HG03066 (cell line): ENCODE results near the gene OBSCN.
"Not testable (repeated sequence)": the region's sequence is repeated elsewhere in the genome, so short reads cannot be mapped to it uniquely, and the experiment has no call there.

ENCODE experiments used
- ATAC-seq: cut with Tn5 transposase; IDR thresholded peaks from one replicate; pipeline ENCODE4 v1.9.1; 2021; ENCODE audit warnings: low read depth; ENCODE audit not compliant: unreplicated experiment

The OBSCN gene

DNA sequence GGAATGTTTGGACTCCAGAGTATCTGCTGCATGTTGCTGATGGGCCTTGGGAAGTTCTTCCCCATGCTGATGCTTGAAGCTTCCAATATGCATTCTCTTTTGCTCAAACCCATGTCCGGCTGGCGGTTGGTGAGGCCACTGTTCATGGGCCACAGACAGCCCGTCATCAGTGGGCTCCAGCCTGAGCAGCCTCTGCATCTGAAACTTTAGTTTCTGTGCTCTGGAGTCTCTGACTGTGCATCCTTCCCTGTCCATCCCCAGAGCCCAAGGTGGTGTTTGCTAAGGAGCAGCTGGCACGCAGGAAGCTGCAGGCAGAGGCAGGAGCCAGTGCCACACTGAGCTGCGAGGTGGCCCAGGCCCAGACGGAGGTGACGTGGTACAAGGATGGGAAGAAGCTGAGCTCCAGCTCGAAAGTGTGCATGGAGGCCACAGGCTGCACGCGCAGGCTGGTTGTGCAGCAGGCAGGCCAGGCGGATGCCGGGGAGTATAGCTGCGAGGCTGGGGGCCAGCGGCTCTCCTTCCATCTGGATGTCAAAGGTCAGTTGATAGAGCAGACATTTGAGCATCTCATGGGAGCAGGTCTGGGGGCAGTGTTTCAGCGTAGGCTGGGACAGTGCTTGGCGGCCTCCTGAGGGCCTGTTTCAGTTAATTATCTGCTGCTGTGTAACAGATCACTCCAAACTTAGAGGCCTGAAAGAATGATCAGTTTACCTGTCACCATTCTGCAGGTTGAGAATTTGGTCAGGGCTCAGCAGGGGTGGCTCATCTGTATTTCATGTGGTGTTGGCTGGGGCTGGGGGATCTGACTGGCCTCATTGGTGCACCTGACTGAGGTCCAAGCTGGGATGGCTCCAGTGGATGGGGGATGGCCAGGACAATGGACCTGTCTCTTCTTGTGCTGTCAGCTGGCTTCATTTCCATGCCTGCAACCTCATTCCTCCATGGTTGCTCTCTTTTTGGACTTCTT is 16.6 kb downstream of the OBSCN start:
- ATAC-seq, result no peak

DNA sequence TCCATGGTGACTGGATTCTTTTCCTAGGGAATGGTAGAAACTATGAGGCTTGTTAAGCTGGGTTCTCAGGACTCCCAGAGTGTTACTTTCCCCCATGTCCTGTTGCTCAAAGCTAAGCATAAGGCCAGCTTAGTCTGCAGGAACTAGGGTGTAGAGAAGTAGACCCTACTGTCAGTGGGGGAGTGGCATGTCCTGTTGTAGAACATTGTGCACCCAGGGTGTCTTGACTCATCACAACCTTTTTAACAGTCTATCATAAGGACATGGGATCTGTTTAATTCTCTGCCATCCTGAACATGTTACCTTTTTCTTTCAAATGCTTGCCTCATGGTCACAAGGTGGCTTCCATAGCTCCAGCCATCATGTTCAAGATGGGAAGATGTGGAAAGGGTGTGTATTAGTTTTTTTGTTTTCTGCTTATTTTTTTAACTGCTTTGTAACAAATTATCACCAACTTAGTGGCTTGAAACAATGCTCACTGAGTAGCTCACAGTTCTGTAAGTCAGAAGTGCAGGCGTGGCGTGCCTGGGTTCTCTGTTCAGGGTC is 17.4 kb downstream of the OBSCN start:
- ATAC-seq, result no peak

- no peak for ATAC-seq
Observed at GRCh38 chr1:228225740-228226139, 17.9 kb downstream of the OBSCN start.

GRCh38 chr1:228226141-228226874 is 18.5 kb downstream of the OBSCN start:
- no peak for ATAC-seq

DNA sequence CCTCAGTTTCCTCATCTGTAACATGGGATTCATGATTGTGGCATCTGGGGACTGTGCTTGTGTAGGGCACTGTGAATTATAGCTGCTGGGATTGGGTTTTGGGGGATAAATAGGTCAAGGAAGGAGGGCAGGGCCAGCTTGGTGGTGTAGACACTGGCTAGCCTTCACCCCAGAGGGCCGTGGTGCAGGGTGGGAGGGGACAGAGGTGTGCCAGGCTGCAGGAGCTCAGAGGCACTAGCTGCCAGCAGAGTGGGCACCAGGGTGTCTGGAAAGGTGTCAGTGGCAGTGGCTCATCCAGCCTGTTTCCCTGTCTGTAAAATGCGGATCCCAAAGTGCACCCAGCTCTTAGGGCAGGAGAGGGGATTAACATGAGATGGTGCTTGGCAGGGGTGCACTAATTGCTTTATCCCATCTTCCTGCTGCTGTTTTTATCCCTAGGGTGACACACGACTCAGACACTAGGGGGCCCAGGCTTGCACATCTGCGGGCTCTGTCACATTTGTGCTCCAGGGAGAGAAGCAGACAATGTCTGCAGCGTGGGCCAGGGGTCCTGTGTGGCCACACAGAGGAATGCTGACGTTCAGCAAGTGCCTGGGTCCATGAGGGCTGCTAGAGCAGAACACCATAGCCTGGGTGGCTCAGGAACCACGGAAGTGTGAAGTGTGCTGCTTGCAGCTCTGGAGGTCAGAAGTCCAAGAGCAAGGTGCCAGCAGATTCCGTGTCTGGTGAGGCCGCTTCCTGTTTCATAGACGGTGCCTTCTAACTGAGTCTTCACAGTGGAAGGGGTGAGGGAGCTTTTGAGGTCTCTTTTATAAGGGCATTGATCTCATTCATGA is 19.3 kb downstream of the OBSCN start:
- no peak for ATAC-seq

GRCh38 chr1:228228147-228228546 is 20.3 kb downstream of the OBSCN start:
- not testable (repeated sequence) for ATAC-seq

GRCh38 chr1:228228601-228229074 is 20.8 kb downstream of the OBSCN start:
- ATAC-seq, result no peak

DNA sequence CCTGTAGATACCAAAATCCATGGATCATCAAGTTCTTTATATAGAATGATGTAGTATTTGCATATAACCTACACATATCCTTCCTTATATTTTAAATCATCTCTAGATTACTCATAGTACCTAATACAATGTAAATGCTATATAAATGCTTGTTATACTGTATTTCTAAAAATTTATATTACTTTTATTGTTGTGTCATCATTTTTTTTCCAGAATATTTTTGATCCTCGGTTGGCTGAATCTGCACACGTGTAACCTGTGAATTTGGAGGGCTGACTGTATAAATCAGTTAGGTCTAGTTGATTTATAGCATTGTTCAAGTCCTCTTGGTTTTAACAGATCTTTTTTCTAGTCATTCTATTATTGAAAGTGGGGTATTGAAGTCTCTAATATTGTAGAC is 23.3 kb downstream of the OBSCN start:
- no peak for ATAC-seq

GRCh38 chr1:228233136-228233535 is 25.3 kb downstream of the OBSCN start:
- no peak for ATAC-seq

DNA sequence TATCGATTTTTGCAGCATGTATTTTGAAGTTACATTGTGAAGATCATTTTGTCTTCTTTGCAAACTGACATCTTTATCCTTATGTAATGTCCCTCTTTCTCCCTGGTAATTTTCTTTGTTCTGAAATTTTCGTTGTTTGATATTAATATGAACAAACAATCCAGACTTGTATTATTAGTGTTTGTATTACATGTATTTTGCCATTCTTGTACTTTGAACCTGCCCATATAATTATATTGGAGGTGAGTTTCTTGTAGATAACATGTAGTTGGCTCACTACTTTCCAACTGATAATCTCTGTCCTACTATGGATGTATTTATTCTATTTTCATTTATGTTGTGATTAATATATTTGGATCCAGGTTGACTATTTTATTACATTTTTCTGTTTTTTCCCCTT is 27.1 kb downstream of the OBSCN start:
- no peak for ATAC-seq

DNA sequence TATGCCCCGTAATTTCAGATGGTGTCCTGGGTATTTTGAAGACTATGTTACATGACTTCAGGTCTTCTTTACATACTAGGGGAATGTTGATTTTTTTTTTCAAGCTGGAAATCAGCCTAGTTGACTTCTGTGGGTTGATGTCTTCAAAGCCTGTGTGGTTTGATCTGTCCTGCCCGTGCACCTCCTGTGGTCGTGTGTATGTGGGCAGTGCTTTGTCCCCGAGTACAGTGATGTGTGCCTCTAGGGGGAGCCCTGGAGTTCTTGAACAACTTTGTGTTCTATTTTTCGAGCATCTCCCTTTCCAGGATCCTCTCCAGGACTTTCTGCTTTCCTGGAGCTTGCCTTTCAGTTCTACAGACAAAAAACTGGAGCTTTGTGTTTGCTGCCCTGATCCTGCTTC is 28.9 kb downstream of the OBSCN start:
- no peak for ATAC-seq

DNA sequence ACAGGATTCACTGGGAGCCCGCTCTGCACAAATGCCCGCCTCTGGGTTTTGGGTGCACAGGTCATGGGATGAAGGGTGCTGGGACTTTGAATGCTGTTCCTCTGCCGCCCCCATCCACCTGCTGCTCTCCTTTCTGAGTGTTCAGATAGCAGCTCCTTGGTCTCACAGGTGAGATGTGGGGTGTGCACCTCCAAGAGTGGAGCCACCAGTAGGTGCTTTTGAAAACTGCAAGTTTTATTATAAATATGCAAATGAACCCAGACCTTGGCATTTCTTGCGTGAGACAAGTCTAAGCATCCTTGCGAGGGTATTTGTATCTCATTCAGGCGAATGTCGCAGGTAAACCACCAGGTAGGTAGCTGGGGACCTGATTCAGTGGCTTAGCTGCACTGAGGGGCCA is 30.2 kb downstream of the OBSCN start:
- no peak for ATAC-seq

DNA sequence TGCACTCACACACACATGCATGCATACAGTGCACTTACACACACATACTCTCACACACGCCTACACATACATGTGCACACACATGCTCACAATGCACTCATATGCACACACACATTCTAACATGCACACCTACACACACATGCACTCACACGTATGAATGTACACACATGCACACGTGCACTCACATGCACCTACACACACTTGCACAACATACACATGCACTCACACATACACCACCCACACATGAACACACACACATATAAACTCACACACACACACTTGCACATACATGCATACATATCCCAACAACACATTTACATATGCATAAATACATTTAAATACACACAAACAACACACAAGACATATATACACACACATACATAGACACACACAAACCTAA is 30.6 kb downstream of the OBSCN start:
- ATAC-seq, result no peak

GRCh38 chr1:228240411-228241240 is 32.8 kb downstream of the OBSCN start:
- ATAC-seq, result no peak

- ATAC-seq, result no peak
Observed at GRCh38 chr1:228241259-228241658, 33.4 kb downstream of the OBSCN start.

DNA sequence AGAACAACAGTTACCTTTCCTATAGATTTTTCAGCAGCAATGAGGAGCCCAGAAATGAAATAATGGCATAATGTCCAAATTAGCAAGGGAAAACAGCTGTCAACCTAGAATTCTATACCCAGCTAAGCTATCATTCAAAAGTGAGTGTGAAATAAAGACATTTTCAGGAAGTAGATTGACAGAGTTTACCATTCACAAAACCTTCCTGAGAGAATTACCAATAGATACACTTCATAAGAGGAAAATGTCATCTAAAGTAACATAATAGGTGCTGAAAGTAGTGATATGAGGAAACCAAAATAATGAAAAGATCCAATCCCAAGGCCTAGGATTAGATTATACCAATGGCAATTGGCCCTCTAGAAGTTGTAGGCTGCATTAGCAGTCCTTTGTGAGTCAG is 34.6 kb downstream of the OBSCN start:
- no peak for ATAC-seq

GRCh38 chr1:228243093-228243492 is 35.2 kb downstream of the OBSCN start:
- no peak for ATAC-seq

GRCh38 chr1:228243989-228244388 is 36.1 kb downstream of the OBSCN start:
- not testable (repeated sequence) for ATAC-seq

DNA sequence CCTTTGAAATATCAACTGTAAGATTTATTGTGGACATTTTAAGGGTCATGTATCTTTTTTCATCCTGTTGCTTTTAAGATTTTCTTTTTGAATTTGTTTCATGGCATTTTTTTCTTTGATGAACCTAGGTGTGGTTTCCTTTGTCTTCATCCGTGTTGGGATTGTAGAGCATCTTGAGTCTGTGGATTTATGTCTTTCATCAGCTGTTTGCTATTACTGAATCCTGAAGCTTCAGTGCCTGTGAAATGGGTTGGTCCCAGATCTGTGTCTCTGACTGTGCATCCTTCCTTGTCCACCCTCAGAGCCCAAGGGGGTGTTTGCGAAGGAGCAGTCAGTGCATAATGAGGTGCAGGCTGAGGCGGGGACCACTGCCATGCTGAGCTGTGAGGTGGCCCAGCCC is 37.3 kb downstream of the OBSCN start:
- ATAC-seq, result no peak
